Measurements from ENCODE around the gene EPB41. TPM values are rescaled to one million over a fixed set of nuclear protein-coding genes. Genes with fewer than 3 reads are reported as not detected.

Gene EPB41
- total RNA-seq, 1 experiment from 2014 or later, result 17.3 TPM

GRCh38 chr1:28894785-28895184 lies 19.6 kb upstream of the EPB41 start:
- Histone ChIP-seq H3K4me2 (ENCODE audit: low read depth, low read length, poor library complexity, severe bottlenecking) (no peak overlapping the region), H3K9ac (ENCODE audit: low read length) (no peak overlapping the region), H3K36me3 (ENCODE audit: insufficient read depth, low read length) (no peaks in the 10 kb centered on the region), H3K27ac (ENCODE audit: low read length) (no peak overlapping the region), H3K4me3 (ENCODE audit: low read length) (no peak overlapping the region), H3K4me1 (ENCODE audit: low read length) (no peaks in the 10 kb centered on the region), H2AFZ (ENCODE audit: low read length) (no peak overlapping the region), H4K20me1 (ENCODE audit: insufficient read depth, low read depth, low read length) (no peaks in the 10 kb centered on the region), H3K79me2 (ENCODE audit: low read length) (no peaks in the 10 kb centered on the region), H3K9me3 (ENCODE audit: low read length) (no peaks in the 10 kb centered on the region), H3K27me3 (ENCODE audit: low read length) (no peaks in the 10 kb centered on the region), H3K9me2 (replicated peaks; ENCODE audit: insufficient read depth, low read length) (no peaks in the 10 kb centered on the region)
- DNase-seq, result no peak

GRCh38 chr1:28895896-28896608 lies 18.3 kb upstream of the EPB41 start:
- no peak for DNase-seq
- no peak overlapping the region for H3K4me3 ChIP-seq (ENCODE audit: low read length)
- H3K79me2 ChIP-seq (ENCODE audit: low read length), result no peaks in the 10 kb centered on the region
- H4K20me1 ChIP-seq (ENCODE audit: insufficient read depth, low read depth, low read length), result no peaks in the 10 kb centered on the region
- H3K27ac ChIP-seq (ENCODE audit: low read length), result no peak overlapping the region
- no peak overlapping the region for H3K4me2 ChIP-seq (ENCODE audit: low read depth, low read length, poor library complexity, severe bottlenecking)
- no peaks in the 10 kb centered on the region for H3K36me3 ChIP-seq (ENCODE audit: insufficient read depth, low read length)
- no peaks in the 10 kb centered on the region for H3K9me2 ChIP-seq (replicated peaks; ENCODE audit: insufficient read depth, low read length)
- H3K4me1 ChIP-seq (ENCODE audit: low read length), result no peaks in the 10 kb centered on the region
- H3K9me3 ChIP-seq (ENCODE audit: low read length), result no peaks in the 10 kb centered on the region
- no peaks in the 10 kb centered on the region for H3K27me3 ChIP-seq (ENCODE audit: low read length)
- no peak overlapping the region for H3K9ac ChIP-seq (ENCODE audit: low read length)
- no peak overlapping the region for H2AFZ ChIP-seq (ENCODE audit: low read length)

DNA sequence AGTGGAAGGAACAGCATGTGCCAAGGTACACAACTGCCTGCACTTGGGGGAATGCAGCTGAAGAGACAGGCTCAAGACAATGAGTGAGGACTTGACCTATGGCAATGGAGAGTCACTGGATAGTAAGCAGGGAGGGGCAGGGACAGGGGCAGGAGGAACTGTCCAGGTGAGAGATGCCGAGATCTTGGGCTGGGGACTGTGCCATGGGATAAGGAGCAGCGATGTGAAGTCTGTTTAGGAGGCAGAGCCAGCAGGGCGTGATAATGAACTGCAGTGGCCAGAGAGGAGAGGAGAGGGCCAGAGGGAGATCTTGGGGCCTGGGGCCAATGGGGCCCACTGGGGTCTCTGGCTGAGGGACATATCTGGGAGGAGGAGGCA lies 17.8 kb upstream of the EPB41 start:
- no peak overlapping the region for H2AFZ ChIP-seq (ENCODE audit: low read length)

GRCh38 chr1:28897789-28898188 lies 16.6 kb upstream of the EPB41 start:
- H3K9ac ChIP-seq (ENCODE audit: low read length), result no peak overlapping the region
- H3K4me1 ChIP-seq (ENCODE audit: low read length), result no peaks in the 10 kb centered on the region
- H3K9me2 ChIP-seq (replicated peaks; ENCODE audit: insufficient read depth, low read length), result no peaks in the 10 kb centered on the region
- no peaks in the 10 kb centered on the region for H3K9me3 ChIP-seq (ENCODE audit: low read length)
- no peak overlapping the region for H3K4me3 ChIP-seq (ENCODE audit: low read length)
- H2AFZ ChIP-seq (ENCODE audit: low read length), result no peak overlapping the region
- no peak overlapping the region for H3K4me2 ChIP-seq (ENCODE audit: low read depth, low read length, poor library complexity, severe bottlenecking)
- no peaks in the 10 kb centered on the region for H3K27me3 ChIP-seq (ENCODE audit: low read length)
- no peak overlapping the region for H3K27ac ChIP-seq (ENCODE audit: low read length)
- no peaks in the 10 kb centered on the region for H3K36me3 ChIP-seq (ENCODE audit: insufficient read depth, low read length)
- DNase-seq, result no peak
- no peaks in the 10 kb centered on the region for H4K20me1 ChIP-seq (ENCODE audit: insufficient read depth, low read depth, low read length)
- no peaks in the 10 kb centered on the region for H3K79me2 ChIP-seq (ENCODE audit: low read length)

More for the DNA sequence above, 17.8 kb upstream of the EPB41 start:
- DNase-seq, result no peak
- H3K9me2 ChIP-seq (replicated peaks; ENCODE audit: insufficient read depth, low read length), result no peaks in the 10 kb centered on the region
- no peak overlapping the region for H3K4me2 ChIP-seq (ENCODE audit: low read depth, low read length, poor library complexity, severe bottlenecking)
- no peaks in the 10 kb centered on the region for H3K79me2 ChIP-seq (ENCODE audit: low read length)
- H3K36me3 ChIP-seq (ENCODE audit: insufficient read depth, low read length), result no peaks in the 10 kb centered on the region
- H3K27ac ChIP-seq (ENCODE audit: low read length), result no peak overlapping the region
- H3K9ac ChIP-seq (ENCODE audit: low read length), result no peak overlapping the region
- H3K27me3 ChIP-seq (ENCODE audit: low read length), result no peaks in the 10 kb centered on the region
- no peaks in the 10 kb centered on the region for H3K4me1 ChIP-seq (ENCODE audit: low read length)
- no peaks in the 10 kb centered on the region for H4K20me1 ChIP-seq (ENCODE audit: insufficient read depth, low read depth, low read length)
- H3K9me3 ChIP-seq (ENCODE audit: low read length), result no peaks in the 10 kb centered on the region
- H3K4me3 ChIP-seq (ENCODE audit: low read length), result no peak overlapping the region

DNA sequence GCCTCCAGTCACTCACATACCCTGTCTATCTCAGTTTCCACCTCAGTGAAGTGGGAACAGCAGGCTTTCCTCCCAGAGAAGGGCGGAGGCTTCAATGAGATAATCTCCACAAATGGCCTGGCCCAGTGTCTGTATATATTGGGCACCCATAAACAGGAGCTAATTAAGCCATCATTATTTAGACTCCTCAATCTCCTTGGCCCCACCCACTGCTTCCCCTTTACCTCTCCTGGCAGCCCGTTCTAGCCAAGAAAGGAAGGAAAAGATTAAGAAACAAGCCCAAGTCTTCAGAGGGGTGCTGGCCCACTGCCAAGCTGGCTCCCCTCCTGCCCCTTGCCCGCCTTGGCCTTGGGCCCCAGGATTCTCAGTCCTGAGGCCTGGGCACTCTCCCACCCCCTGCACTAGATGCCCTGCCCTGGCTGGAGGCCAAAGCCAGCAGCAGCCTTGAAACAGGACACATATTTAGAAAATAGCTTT lies 15.9 kb upstream of the EPB41 start:
- no peaks in the 10 kb centered on the region for H3K79me2 ChIP-seq (ENCODE audit: low read length)
- H3K36me3 ChIP-seq (ENCODE audit: insufficient read depth, low read length), result no peaks in the 10 kb centered on the region
- no peak overlapping the region for H3K4me3 ChIP-seq (ENCODE audit: low read length)
- no peak overlapping the region for H3K4me2 ChIP-seq (ENCODE audit: low read depth, low read length, poor library complexity, severe bottlenecking)
- no peak overlapping the region for H3K27ac ChIP-seq (ENCODE audit: low read length)
- H3K9me2 ChIP-seq (replicated peaks; ENCODE audit: insufficient read depth, low read length), result no peaks in the 10 kb centered on the region
- H3K27me3 ChIP-seq (ENCODE audit: low read length), result no peaks in the 10 kb centered on the region
- H3K4me1 ChIP-seq (ENCODE audit: low read length), result no peaks in the 10 kb centered on the region
- no peaks in the 10 kb centered on the region for H3K9me3 ChIP-seq (ENCODE audit: low read length)
- peak; percentile 30 for DNase-seq
- H4K20me1 ChIP-seq (ENCODE audit: insufficient read depth, low read depth, low read length), result no peaks in the 10 kb centered on the region
- H2AFZ ChIP-seq (ENCODE audit: low read length), result no peak overlapping the region
- no peak overlapping the region for H3K9ac ChIP-seq (ENCODE audit: low read length)

DNA sequence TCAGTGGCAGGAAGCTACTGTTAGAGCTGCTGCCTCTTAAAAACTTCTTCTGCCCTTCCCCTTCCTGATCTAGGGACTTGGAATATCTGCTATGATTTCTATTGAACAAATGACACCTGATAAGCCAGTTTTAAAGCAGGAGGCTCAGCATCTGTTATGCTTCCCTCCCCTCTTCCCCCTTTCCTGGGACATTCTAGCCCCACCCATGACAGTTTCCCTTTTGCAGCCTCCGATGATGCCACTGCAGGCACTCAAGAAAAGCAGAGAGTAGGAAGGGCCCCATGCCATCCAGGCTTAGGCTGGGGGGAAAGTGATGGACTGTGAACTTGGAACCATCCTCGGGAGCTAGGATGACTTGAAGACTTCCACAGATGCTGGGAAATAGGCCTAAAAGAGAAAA lies 15.1 kb upstream of the EPB41 start:
- no peak overlapping the region for H3K4me2 ChIP-seq (ENCODE audit: low read depth, low read length, poor library complexity, severe bottlenecking)
- no peaks in the 10 kb centered on the region for H3K79me2 ChIP-seq (ENCODE audit: low read length)

DNA sequence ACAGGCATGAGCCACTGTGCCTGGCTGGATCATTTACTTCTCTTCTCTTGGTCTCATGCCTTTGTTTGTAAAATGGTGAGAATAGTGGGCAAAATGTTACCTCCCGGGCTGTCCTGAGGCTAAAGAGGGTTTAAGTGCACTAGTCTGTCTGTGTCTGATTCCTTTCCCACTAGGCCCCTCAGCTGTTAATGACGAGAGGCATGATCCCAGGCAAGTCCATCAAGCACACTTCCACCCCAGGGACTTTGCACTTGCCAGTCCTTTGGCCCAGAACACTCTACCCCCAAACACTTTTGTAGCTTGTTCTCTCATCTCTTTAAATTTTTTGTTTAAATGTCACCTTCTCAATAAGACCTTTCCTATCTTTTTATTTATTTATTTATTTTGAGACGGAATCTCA lies 13.8 kb upstream of the EPB41 start:
- no peak overlapping the region for H2AFZ ChIP-seq (ENCODE audit: low read length)
- H3K4me3 ChIP-seq (ENCODE audit: low read length), result no peak overlapping the region
- H3K27ac ChIP-seq (ENCODE audit: low read length), result no peak overlapping the region
- H3K36me3 ChIP-seq (ENCODE audit: insufficient read depth, low read length), result no peaks in the 10 kb centered on the region
- H4K20me1 ChIP-seq (ENCODE audit: insufficient read depth, low read depth, low read length), result no peaks in the 10 kb centered on the region
- DNase-seq, result no peak
- H3K27me3 ChIP-seq (ENCODE audit: low read length), result no peaks in the 10 kb centered on the region
- no peaks in the 10 kb centered on the region for H3K79me2 ChIP-seq (ENCODE audit: low read length)
- no peaks in the 10 kb centered on the region for H3K4me1 ChIP-seq (ENCODE audit: low read length)
- H3K9me2 ChIP-seq (replicated peaks; ENCODE audit: insufficient read depth, low read length), result no peaks in the 10 kb centered on the region
- no peak overlapping the region for H3K9ac ChIP-seq (ENCODE audit: low read length)
- no peak overlapping the region for H3K4me2 ChIP-seq (ENCODE audit: low read depth, low read length, poor library complexity, severe bottlenecking)
- no peaks in the 10 kb centered on the region for H3K9me3 ChIP-seq (ENCODE audit: low read length)

More for the DNA sequence above, 15.1 kb upstream of the EPB41 start:
- Histone ChIP-seq H2AFZ (ENCODE audit: low read length) (no peak overlapping the region), H3K36me3 (ENCODE audit: insufficient read depth, low read length) (no peaks in the 10 kb centered on the region), H4K20me1 (ENCODE audit: insufficient read depth, low read depth, low read length) (no peaks in the 10 kb centered on the region), H3K27me3 (ENCODE audit: low read length) (no peaks in the 10 kb centered on the region), H3K9me3 (ENCODE audit: low read length) (no peaks in the 10 kb centered on the region), H3K4me1 (ENCODE audit: low read length) (no peaks in the 10 kb centered on the region), H3K9ac (ENCODE audit: low read length) (no peak overlapping the region), H3K4me3 (ENCODE audit: low read length) (no peak overlapping the region), H3K9me2 (replicated peaks; ENCODE audit: insufficient read depth, low read length) (no peaks in the 10 kb centered on the region), H3K27ac (ENCODE audit: low read length) (no peak overlapping the region)
- no peak for DNase-seq

DNA sequence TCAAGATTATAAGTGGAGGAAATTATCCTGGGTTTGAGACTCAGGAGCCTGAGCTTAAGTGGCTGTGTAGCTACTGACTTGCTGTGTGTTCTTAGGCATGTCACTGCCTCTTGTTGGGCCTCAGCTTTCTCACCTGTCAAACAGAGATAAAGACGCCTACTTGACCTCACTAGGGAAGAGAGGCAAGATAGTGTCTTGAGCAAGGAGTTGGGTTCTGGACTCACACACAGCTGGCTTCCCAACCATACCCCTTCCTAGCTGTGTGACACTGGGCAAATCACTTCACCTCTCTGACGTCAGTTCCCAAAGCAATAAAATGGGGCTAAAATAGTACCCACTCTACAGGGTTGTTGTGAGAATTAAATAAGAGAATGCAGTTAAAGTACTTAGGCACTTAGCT lies 11.6 kb upstream of the EPB41 start:
- no peak for DNase-seq
- Histone ChIP-seq H4K20me1 (ENCODE audit: insufficient read depth, low read depth, low read length) (no peaks in the 10 kb centered on the region), H3K9me3 (ENCODE audit: low read length) (no peaks in the 10 kb centered on the region), H3K27ac (ENCODE audit: low read length) (no peak overlapping the region), H3K27me3 (ENCODE audit: low read length) (no peaks in the 10 kb centered on the region), H3K4me3 (ENCODE audit: low read length) (no peak overlapping the region), H3K79me2 (ENCODE audit: low read length) (no peaks in the 10 kb centered on the region), H3K4me1 (ENCODE audit: low read length) (no peaks in the 10 kb centered on the region), H3K9ac (ENCODE audit: low read length) (no peak overlapping the region), H3K4me2 (ENCODE audit: low read depth, low read length, poor library complexity, severe bottlenecking) (no peak overlapping the region), H3K36me3 (ENCODE audit: insufficient read depth, low read length) (no peaks in the 10 kb centered on the region), H3K9me2 (replicated peaks; ENCODE audit: insufficient read depth, low read length) (no peaks in the 10 kb centered on the region), H2AFZ (ENCODE audit: low read length) (no peak overlapping the region)

All from Karpas-422 (cell line).